GM12872 (cell line): ENCODE results near the gene C3.

Experiments used
- CTCF ChIP-seq: IDR thresholded peaks from 3 replicates; pipeline ENCODE4 v1.5.1; 2011; ENCODE audit warnings: low read depth, mild to moderate bottlenecking, low read length, moderate library complexity; ENCODE audit not compliant: insufficient read depth

The C3 gene

GRCh38 chr19:6740589-6741343 is 20.3 kb upstream of the C3 start:
- no peak for TF ChIP-seq CTCF

- TF ChIP-seq CTCF: no peak
Observed at GRCh38 chr19:6739883-6740588, 19.6 kb upstream of the C3 start.

GRCh38 chr19:6739390-6739882 is 19.0 kb upstream of the C3 start, which contains the start of gene TRIP10:
TSS of gene TRIP10 (plus strand) at chr19:6739680. CDS start at chr19:6739762, 82 bp downstream.
- no peak for TF ChIP-seq CTCF

- TF ChIP-seq CTCF: no peak
Observed at GRCh38 chr19:6738787-6739389, 18.4 kb upstream of the C3 start.

- peak; percentile 83 for TF ChIP-seq CTCF
Observed at GRCh38 chr19:6737873-6738786, 17.7 kb upstream of the C3 start.

GRCh38 chr19:6737284-6737872 is 16.9 kb upstream of the C3 start, which contains the start of gene GPR108:
TSS of gene GPR108 (minus strand) at chr19:6737580. CDS start at chr19:6737576, 4 bp downstream.
- TF ChIP-seq CTCF: no peak
